Measurements from ENCODE around the gene MAPK8IP3.

DNA sequence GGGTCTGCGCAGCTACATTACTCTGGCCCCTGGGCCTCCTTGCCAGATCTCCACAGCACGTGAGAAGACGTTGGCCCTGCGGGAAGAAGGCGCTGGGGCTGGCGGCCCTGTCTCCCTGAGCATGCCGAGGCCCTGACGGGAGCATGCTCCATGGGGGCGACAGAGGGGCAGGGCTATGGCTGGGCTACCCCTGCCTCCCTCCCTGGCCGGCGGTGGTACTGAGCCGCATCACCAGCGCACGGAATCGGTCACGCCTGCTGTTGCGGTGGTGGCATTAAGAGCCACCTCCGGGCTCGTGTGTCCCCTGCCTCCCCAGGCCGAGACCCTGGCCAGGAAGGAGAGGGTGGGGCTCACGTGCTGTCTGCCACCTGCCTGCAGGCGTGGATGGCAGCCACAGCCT lies 28.1 kb downstream of the MAPK8IP3 start:
- TF ChIP-seq, protein P1, sequence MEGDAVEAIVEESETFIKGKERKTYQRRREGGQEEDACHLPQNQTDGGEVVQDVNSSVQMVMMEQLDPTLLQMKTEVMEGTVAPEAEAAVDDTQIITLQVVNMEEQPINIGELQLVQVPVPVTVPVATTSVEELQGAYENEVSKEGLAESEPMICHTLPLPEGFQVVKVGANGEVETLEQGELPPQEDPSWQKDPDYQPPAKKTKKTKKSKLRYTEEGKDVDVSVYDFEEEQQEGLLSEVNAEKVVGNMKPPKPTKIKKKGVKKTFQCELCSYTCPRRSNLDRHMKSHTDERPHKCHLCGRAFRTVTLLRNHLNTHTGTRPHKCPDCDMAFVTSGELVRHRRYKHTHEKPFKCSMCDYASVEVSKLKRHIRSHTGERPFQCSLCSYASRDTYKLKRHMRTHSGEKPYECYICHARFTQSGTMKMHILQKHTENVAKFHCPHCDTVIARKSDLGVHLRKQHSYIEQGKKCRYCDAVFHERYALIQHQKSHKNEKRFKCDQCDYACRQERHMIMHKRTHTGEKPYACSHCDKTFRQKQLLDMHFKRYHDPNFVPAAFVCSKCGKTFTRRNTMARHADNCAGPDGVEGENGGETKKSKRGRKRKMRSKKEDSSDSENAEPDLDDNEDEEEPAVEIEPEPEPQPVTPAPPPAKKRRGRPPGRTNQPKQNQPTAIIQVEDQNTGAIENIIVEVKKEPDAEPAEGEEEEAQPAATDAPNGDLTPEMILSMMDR (IDR thresholded peaks at IDR 0.05; ENCODE audit: low read length) = no peak
- no peak for TF ChIP-seq EZH2 (optimal IDR thresholded peaks at IDR 0.05; ENCODE audit: low read depth, low read length)
